GM12878 (cell line): Measurements from ENCODE around the gene USPL1. TPM values are rescaled to one million over a fixed set of nuclear protein-coding genes. Genes with fewer than 3 reads are reported as not detected.

Experiments used
- ATAC-seq: fragments of 200-7000 bp; cut with Tn5 transposase; 3 replicates; pipeline ENCODE4 v1.9.1; 2020; ENCODE audit warnings: mild to moderate bottlenecking, moderate library complexity
- BruUV-seq: library from RNA; stranded (reverse); fragments of 400-500 nt; replicated peaks from 2 replicates; lab custom pipeline; 2021; lab: Mats Ljungman, UMichigan
- CTCF ChIA-PET: fragments of 300-600 bp; sonication (Branson Sonifier 250); formaldehyde crosslinking; extraction: SDS; loops from one replicate; lab custom pipeline; 2021; ENCODE audit warnings: inconsistent platforms; lab: Yijun Ruan, JAX
- POLR2A ChIA-PET: fragments of 350-600 bp; formaldehyde crosslinking; extraction: SDS; loops from one replicate; lab custom pipeline; 2021; ENCODE audit warnings: inconsistent platforms; lab: Charles Lee
- RAD21 ChIA-PET: fragments of 300-600 bp; sonication (Branson Sonifier 250); formaldehyde crosslinking; loops from one replicate; lab custom pipeline; 2023; ENCODE audit warnings: antibody characterized with exemption; ENCODE audit not compliant: unreplicated experiment; lab: Charles Lee
- SMC1A ChIA-PET: fragments of 300-600 bp; sonication (Branson Sonifier 250); formaldehyde crosslinking; loops from one replicate; lab custom pipeline; 2023; ENCODE audit not compliant: unreplicated experiment, uncharacterized antibody; lab: Charles Lee
- DNase-seq: peaks from one replicate; pipeline ENCODE4 v3.0.0-alpha.2; 2011; ENCODE audit warnings: low read depth, low spot score
- FAIRE-seq: peaks from 3 replicates; lab custom pipeline; 2011; peaks lifted over from hg19 to GRCh38; lab: Jason Lieb, UNC
- H2AFZ ChIP-seq: 2 replicates; pipeline ENCODE4 v1.6.0; 2011; ENCODE audit warnings: low read depth, low read length, control low read depth; ENCODE audit not compliant: control insufficient read depth
- H3K27ac ChIP-seq: 2 replicates; pipeline ENCODE4 v1.5.1; 2011; ENCODE audit warnings: control low read depth; ENCODE audit not compliant: control insufficient read depth, insufficient read depth
- H3K27me3 ChIP-seq, 2 experiments: replicated peaks in 1 of 2; 2 replicates each; pipeline versions ENCODE4 v1.6.0 to v1.6.1; 2011; ENCODE audit warnings: low read length in 1 of 2; ENCODE audit not compliant: control insufficient read depth in 2 of 2, insufficient read depth in 2 of 2
- H3K36me3 ChIP-seq, 2 experiments: 2 replicates each; pipeline ENCODE4 v1.5.1; 2011; ENCODE audit warnings: low read length in 1 of 2; ENCODE audit not compliant: control insufficient read depth in 2 of 2, insufficient read depth in 2 of 2
- H3K4me1 ChIP-seq: 2 replicates; pipeline ENCODE4 v1.6.1; 2011; ENCODE audit warnings: mild to moderate bottlenecking, low read length, moderate library complexity, mixed read lengths; ENCODE audit not compliant: control insufficient read depth, insufficient read depth
- H3K4me2 ChIP-seq: 2 replicates; pipeline ENCODE4 v1.6.0; 2011; ENCODE audit warnings: control low read depth; ENCODE audit not compliant: control insufficient read depth, insufficient read depth
- H3K4me3 ChIP-seq: fragments of 200-600 bp; sonication (generic); 2 replicates; pipeline ENCODE4 v1.5.1; 2016
- H3K79me2 ChIP-seq: 2 replicates; pipeline ENCODE4 v1.6.0; 2011; ENCODE audit warnings: low read length; ENCODE audit not compliant: control insufficient read depth, insufficient read depth
- H3K9ac ChIP-seq: 2 replicates; pipeline ENCODE4 v1.8.0; 2011; ENCODE audit warnings: low read length, control low read depth, mixed read lengths; ENCODE audit not compliant: control insufficient read depth, insufficient read depth
- H3K9me3 ChIP-seq: replicated peaks from 3 replicates; pipeline ENCODE4 v1.5.1; 2011; ENCODE audit warnings: mild to moderate bottlenecking, low read length; ENCODE audit not compliant: control insufficient read depth, insufficient read depth
- H4K20me1 ChIP-seq: 2 replicates; pipeline ENCODE4 v1.6.0; 2011; ENCODE audit not compliant: control insufficient read depth, insufficient read depth
- KAT2A ChIP-seq: conservative IDR thresholded peaks from 2 replicates; pipeline ENCODE4 v1.6.1; 2011; ENCODE audit warnings: low read depth, low read length; ENCODE audit not compliant: control insufficient read depth
- MEF2A ChIP-seq: IDR thresholded peaks from 2 replicates; pipeline ENCODE4 v1.6.1; 2011; ENCODE audit warnings: low read depth, mild to moderate bottlenecking, low read length, moderate library complexity; ENCODE audit not compliant: insufficient read depth
- MYB ChIP-seq: fragments of 150-350 bp; IDR thresholded peaks from 2 replicates; pipeline ENCODE4 v1.6.1; 2014; ENCODE audit warnings: mild to moderate bottlenecking, low read depth, low read length, borderline replicate concordance
- NR2C2 ChIP-seq: IDR thresholded peaks from 2 replicates; pipeline ENCODE4 v1.6.1; 2011; ENCODE audit warnings: borderline replicate concordance, low read depth; ENCODE audit not compliant: control insufficient read depth, insufficient read length
- PAX8 ChIP-seq: fragments of 450-650 bp; IDR thresholded peaks from 2 replicates; pipeline ENCODE4 v1.6.1; 2017; ENCODE audit warnings: mild to moderate bottlenecking, moderate library complexity
- WGBS: methylation state at CpG from one replicate; pipeline ENCODE4 v1.1.6; 2016; ENCODE audit warnings: low lambda C conversion rate; ENCODE audit not compliant: insufficient replicate concordance, insufficient coverage; ENCODE audit errors: missing lambda C conversion rate; 5-methylcytosine and 5-hydroxymethylcytosine counted together
- in situ Hi-C: fragments of 300-500 bp; cut with MboI; formaldehyde crosslinking; loops from 9 replicates; pipeline ENCODE4 v1.14.3; 2018; ENCODE audit warnings: mixed read lengths
- intact Hi-C: fragments of 100-400 bp; cut with micrococcal nuclease; formaldehyde crosslinking; loops from one replicate; pipeline ENCODE4 v1.14.2; 2022; ENCODE audit not compliant: unreplicated experiment
- polyA plus RNA-seq, 11 experiments: library from polyadenylated mRNA; depleted of rRNA in 4 of 11; unstranded in 6 of 11; stranded (reverse) in 5 of 11; fragments of >200 nt; fragmentation: Nextera tagmentation in 4 of 11; fragmentation: Illumina TruSeq in 1 of 11; extraction: Ambion mirVana in 4 of 11; extraction: Trizol in 1 of 11; gene quantifications; 1 replicate in 1 of 11; 2 replicates in 10 of 11; pipeline versions ENCODE4 v1.2.1 to v1.2.3, GENCODE V29; 2011 to 2016; ENCODE audit warnings: inconsistent platforms in 2 of 11, missing spikeins in 2 of 11, low read depth in 1 of 11
- total RNA-seq, 4 experiments: library from RNA; depleted of rRNA in 3 of 4; stranded (reverse); fragments of >200 nt in 3 of 4; fragmentation: Illumina TruSeq in 1 of 4; extraction: Trizol in 1 of 4; gene quantifications; 2 replicates each; pipeline versions ENCODE4 v1.2.1 to v1.2.3, GENCODE V29; 2013 to 2021
- TF ChIP-seq, protein P1 (sequence below): fragments of 450-650 bp; IDR thresholded peaks from 2 replicates; pipeline ENCODE4 v1.6.1; 2016; ENCODE audit warnings: mild to moderate bottlenecking
- TF ChIP-seq, protein P2 (sequence below): fragments of 450-650 bp; IDR thresholded peaks from 2 replicates; pipeline ENCODE4 v1.6.1; 2017; ENCODE audit warnings: antibody characterized with exemption, mild to moderate bottlenecking, moderate library complexity
- TF ChIP-seq, protein P3 (sequence below): fragments of 450-650 bp; conservative IDR thresholded peaks from 2 replicates; pipeline ENCODE4 v1.6.1; 2017; ENCODE audit warnings: mild to moderate bottlenecking, moderate library complexity
- TF ChIP-seq, protein P4 (sequence below): IDR thresholded peaks from 2 replicates; pipeline ENCODE4 v1.6.1; 2012; ENCODE audit warnings: improper control_type of control experiment, low read depth, low read length; ENCODE audit not compliant: insufficient replicate concordance

The USPL1 gene
- total and polyA plus RNA-seq, 10 of the 15 experiments (the other 5 are each of a cell fraction or from before 2014, with no cell fraction given): 7.9 to 23.2 (median 15.8) TPM

DNA sequence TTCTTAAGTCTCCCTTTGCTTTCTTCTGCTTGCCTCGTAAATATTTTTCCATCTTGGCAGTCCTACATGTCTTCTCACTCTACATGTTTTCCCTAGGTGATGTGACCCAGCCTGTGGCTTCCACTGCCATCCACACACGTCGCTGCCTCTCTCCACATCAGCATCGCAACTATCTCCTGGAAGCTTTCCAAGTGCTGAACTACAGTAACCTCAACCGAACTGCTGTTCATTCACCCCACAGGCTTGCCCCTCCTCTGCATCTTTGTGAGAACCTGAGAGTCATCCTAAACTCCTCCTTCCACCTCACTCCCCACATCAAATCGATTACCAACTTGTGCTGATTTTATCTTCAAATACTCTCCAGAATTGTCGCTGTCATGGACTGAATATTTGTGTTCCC lies 41.2 kb upstream of the USPL1 start:
- 82% methylated on average over 7 of the region's 7 CpGs for WGBS
- ChIA-PET POLR2A (interaction anchor here (0.6 kb wide), 2 partner anchors 13 to 220 kb away, joined by 6 to 10 read pairs; no protein-coding TSS in a partner anchor), CTCF (interaction anchor here (1.3 to 1.4 kb wide), 2 partner anchors 32 to 461 kb away, joined by 3 to 6 read pairs; no protein-coding TSS in a partner anchor), SMC1A (interaction anchor here (0.6 to 1.1 kb wide), 2 partner anchors 13 to 92 kb away, joined by 3 read pairs; no protein-coding TSS in a partner anchor), RAD21 (no interaction called here)
- TF ChIP-seq MEF2A (no peak), MYB (no peak), KAT2A (no peak), NR2C2 (no peak), PAX8 (no peak)
- TF ChIP-seq, protein P1, sequence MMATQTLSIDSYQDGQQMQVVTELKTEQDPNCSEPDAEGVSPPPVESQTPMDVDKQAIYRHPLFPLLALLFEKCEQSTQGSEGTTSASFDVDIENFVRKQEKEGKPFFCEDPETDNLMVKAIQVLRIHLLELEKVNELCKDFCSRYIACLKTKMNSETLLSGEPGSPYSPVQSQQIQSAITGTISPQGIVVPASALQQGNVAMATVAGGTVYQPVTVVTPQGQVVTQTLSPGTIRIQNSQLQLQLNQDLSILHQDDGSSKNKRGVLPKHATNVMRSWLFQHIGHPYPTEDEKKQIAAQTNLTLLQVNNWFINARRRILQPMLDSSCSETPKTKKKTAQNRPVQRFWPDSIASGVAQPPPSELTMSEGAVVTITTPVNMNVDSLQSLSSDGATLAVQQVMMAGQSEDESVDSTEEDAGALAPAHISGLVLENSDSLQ: no peak
- TF ChIP-seq, protein P2, sequence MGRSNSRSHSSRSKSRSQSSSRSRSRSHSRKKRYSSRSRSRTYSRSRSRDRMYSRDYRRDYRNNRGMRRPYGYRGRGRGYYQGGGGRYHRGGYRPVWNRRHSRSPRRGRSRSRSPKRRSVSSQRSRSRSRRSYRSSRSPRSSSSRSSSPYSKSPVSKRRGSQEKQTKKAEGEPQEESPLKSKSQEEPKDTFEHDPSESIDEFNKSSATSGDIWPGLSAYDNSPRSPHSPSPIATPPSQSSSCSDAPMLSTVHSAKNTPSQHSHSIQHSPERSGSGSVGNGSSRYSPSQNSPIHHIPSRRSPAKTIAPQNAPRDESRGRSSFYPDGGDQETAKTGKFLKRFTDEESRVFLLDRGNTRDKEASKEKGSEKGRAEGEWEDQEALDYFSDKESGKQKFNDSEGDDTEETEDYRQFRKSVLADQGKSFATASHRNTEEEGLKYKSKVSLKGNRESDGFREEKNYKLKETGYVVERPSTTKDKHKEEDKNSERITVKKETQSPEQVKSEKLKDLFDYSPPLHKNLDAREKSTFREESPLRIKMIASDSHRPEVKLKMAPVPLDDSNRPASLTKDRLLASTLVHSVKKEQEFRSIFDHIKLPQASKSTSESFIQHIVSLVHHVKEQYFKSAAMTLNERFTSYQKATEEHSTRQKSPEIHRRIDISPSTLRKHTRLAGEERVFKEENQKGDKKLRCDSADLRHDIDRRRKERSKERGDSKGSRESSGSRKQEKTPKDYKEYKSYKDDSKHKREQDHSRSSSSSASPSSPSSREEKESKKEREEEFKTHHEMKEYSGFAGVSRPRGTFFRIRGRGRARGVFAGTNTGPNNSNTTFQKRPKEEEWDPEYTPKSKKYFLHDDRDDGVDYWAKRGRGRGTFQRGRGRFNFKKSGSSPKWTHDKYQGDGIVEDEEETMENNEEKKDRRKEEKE: no peak
- TF ChIP-seq, protein P3, sequence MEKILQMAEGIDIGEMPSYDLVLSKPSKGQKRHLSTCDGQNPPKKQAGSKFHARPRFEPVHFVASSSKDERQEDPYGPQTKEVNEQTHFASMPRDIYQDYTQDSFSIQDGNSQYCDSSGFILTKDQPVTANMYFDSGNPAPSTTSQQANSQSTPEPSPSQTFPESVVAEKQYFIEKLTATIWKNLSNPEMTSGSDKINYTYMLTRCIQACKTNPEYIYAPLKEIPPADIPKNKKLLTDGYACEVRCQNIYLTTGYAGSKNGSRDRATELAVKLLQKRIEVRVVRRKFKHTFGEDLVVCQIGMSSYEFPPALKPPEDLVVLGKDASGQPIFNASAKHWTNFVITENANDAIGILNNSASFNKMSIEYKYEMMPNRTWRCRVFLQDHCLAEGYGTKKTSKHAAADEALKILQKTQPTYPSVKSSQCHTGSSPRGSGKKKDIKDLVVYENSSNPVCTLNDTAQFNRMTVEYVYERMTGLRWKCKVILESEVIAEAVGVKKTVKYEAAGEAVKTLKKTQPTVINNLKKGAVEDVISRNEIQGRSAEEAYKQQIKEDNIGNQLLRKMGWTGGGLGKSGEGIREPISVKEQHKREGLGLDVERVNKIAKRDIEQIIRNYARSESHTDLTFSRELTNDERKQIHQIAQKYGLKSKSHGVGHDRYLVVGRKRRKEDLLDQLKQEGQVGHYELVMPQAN: no peak
- TF ChIP-seq, protein P4, sequence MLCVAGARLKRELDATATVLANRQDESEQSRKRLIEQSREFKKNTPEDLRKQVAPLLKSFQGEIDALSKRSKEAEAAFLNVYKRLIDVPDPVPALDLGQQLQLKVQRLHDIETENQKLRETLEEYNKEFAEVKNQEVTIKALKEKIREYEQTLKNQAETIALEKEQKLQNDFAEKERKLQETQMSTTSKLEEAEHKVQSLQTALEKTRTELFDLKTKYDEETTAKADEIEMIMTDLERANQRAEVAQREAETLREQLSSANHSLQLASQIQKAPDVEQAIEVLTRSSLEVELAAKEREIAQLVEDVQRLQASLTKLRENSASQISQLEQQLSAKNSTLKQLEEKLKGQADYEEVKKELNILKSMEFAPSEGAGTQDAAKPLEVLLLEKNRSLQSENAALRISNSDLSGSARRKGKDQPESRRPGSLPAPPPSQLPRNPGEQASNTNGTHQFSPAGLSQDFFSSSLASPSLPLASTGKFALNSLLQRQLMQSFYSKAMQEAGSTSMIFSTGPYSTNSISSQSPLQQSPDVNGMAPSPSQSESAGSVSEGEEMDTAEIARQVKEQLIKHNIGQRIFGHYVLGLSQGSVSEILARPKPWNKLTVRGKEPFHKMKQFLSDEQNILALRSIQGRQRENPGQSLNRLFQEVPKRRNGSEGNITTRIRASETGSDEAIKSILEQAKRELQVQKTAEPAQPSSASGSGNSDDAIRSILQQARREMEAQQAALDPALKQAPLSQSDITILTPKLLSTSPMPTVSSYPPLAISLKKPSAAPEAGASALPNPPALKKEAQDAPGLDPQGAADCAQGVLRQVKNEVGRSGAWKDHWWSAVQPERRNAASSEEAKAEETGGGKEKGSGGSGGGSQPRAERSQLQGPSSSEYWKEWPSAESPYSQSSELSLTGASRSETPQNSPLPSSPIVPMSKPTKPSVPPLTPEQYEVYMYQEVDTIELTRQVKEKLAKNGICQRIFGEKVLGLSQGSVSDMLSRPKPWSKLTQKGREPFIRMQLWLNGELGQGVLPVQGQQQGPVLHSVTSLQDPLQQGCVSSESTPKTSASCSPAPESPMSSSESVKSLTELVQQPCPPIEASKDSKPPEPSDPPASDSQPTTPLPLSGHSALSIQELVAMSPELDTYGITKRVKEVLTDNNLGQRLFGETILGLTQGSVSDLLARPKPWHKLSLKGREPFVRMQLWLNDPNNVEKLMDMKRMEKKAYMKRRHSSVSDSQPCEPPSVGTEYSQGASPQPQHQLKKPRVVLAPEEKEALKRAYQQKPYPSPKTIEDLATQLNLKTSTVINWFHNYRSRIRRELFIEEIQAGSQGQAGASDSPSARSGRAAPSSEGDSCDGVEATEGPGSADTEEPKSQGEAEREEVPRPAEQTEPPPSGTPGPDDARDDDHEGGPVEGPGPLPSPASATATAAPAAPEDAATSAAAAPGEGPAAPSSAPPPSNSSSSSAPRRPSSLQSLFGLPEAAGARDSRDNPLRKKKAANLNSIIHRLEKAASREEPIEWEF: no peak
- H3K79me2 ChIP-seq: no peaks in the 10 kb centered on the region
- FAIRE-seq: no peak
- no peak overlapping the region for H3K4me3 ChIP-seq
- H3K27ac ChIP-seq: no peak overlapping the region
- H3K4me1 ChIP-seq: peaks cover 18% of the 10 kb centered on the region; the same call in 1 of the 2 replicates
- no peak for DNase-seq
- H3K27me3 ChIP-seq: peaks cover 2 to 3% of the 10 kb centered on the region in 2 experiments; a peak in 1 of 4 replicates
- no peaks in the 10 kb centered on the region for H3K36me3 ChIP-seq
- intact Hi-C loops: no loop called here
- no TSS peak for BruUV-seq
- H3K9me3 ChIP-seq: no peaks in the 10 kb centered on the region; the same call in 1 of the 3 replicates
- H2AFZ ChIP-seq: no peak overlapping the region
- no peak overlapping the region for H3K9ac ChIP-seq
- no peaks in the 10 kb centered on the region for H4K20me1 ChIP-seq
- no peak for ATAC-seq
- in situ Hi-C loops: no loop called here
- no peak overlapping the region for H3K4me2 ChIP-seq
